ENCODE results near the gene JADE3.
"Not testable (repeated sequence)": the region's sequence is repeated elsewhere in the genome, so short reads cannot be mapped to it uniquely, and the experiment has no call there.

The JADE3 gene

GRCh38 chrX:46913667-46914066 is 1.4 kb downstream of the JADE3 start:
- DNase-seq, result peak; percentile 15 to 21
- no peak for TF ChIP-seq POLR2A (IDR thresholded peaks at IDR 0.05; ENCODE audit: low read length)
- no peak for TF ChIP-seq GATA1 (IDR thresholded peaks at IDR 0.05; ENCODE audit: low read depth, low read length)

GRCh38 chrX:46916273-46916672 is 4.1 kb downstream of the JADE3 start:
- DNase-seq, result no peak
- TF ChIP-seq POLR2A (IDR thresholded peaks at IDR 0.05; ENCODE audit: low read length) (no peak), GATA1 (IDR thresholded peaks at IDR 0.05; ENCODE audit: low read depth, low read length) (no peak)

GRCh38 chrX:46917622-46918021 is 5.4 kb downstream of the JADE3 start:
- no peak for TF ChIP-seq GATA1 (IDR thresholded peaks at IDR 0.05; ENCODE audit: low read depth, low read length)
- no peak for TF ChIP-seq POLR2A (IDR thresholded peaks at IDR 0.05; ENCODE audit: low read length)
- no peak for DNase-seq

- TF ChIP-seq POLR2A (IDR thresholded peaks at IDR 0.05; ENCODE audit: low read length) (no peak), GATA1 (IDR thresholded peaks at IDR 0.05; ENCODE audit: low read depth, low read length) (no peak)
- no peak for DNase-seq
Measured at GRCh38 chrX:46918434-46918833, 6.2 kb downstream of the JADE3 start.

GRCh38 chrX:46920235-46920634 is 8.0 kb downstream of the JADE3 start:
- TF ChIP-seq GATA1 (IDR thresholded peaks at IDR 0.05; ENCODE audit: low read depth, low read length) (no peak), POLR2A (IDR thresholded peaks at IDR 0.05; ENCODE audit: low read length) (no peak)
- DNase-seq, result no peak

GRCh38 chrX:46922611-46923010 is 10.4 kb downstream of the JADE3 start:
- no peak for DNase-seq
- no peak for TF ChIP-seq GATA1 (IDR thresholded peaks at IDR 0.05; ENCODE audit: low read depth, low read length)

GRCh38 chrX:46927718-46928117 is 15.5 kb downstream of the JADE3 start:
- no peak for DNase-seq
- no peak for TF ChIP-seq GATA1 (IDR thresholded peaks at IDR 0.05; ENCODE audit: low read depth, low read length)
- no peak for TF ChIP-seq POLR2A (IDR thresholded peaks at IDR 0.05; ENCODE audit: low read length)

GRCh38 chrX:46929439-46930261 is 17.4 kb downstream of the JADE3 start:
- no peak for DNase-seq
- TF ChIP-seq GATA1 (IDR thresholded peaks at IDR 0.05; ENCODE audit: low read depth, low read length), result no peak
- no peak for TF ChIP-seq POLR2A (IDR thresholded peaks at IDR 0.05; ENCODE audit: low read length)

GRCh38 chrX:46935295-46935694 is 23.1 kb downstream of the JADE3 start:
- TF ChIP-seq GATA1 (IDR thresholded peaks at IDR 0.05; ENCODE audit: low read depth, low read length), result no peak
- no peak for TF ChIP-seq POLR2A (IDR thresholded peaks at IDR 0.05; ENCODE audit: low read length)
- DNase-seq, result no peak

GRCh38 chrX:46938589-46938988 is 26.4 kb downstream of the JADE3 start:
- TF ChIP-seq POLR2A (IDR thresholded peaks at IDR 0.05; ENCODE audit: low read length), result no peak
- no peak for TF ChIP-seq GATA1 (IDR thresholded peaks at IDR 0.05; ENCODE audit: low read depth, low read length)
- no peak for DNase-seq

- TF ChIP-seq GATA1 (IDR thresholded peaks at IDR 0.05; ENCODE audit: low read depth, low read length) (no peak), POLR2A (IDR thresholded peaks at IDR 0.05; ENCODE audit: low read length) (no peak)
- DNase-seq, result no peak
Measured at GRCh38 chrX:46941341-46941740, 29.1 kb downstream of the JADE3 start.

GRCh38 chrX:46953137-46953527 is 40.9 kb downstream of the JADE3 start:
- no peak for TF ChIP-seq POLR2A (IDR thresholded peaks at IDR 0.05; ENCODE audit: low read length)
- TF ChIP-seq GATA1 (IDR thresholded peaks at IDR 0.05; ENCODE audit: low read depth, low read length), result no peak
- no peak for DNase-seq

GRCh38 chrX:46953597-46953996 is 41.4 kb downstream of the JADE3 start:
- TF ChIP-seq POLR2A (IDR thresholded peaks at IDR 0.05; ENCODE audit: low read length) (no peak), GATA1 (IDR thresholded peaks at IDR 0.05; ENCODE audit: low read depth, low read length) (no peak)

GRCh38 chrX:46954716-46955115 is 42.5 kb downstream of the JADE3 start:
- no peak for DNase-seq

More at GRCh38 chrX:46953597-46953996, 41.4 kb downstream of the JADE3 start:
- DNase-seq, result no peak

GRCh38 chrX:46956589-46956988 is 44.4 kb downstream of the JADE3 start:
- not testable (repeated sequence) for DNase-seq

More at GRCh38 chrX:46954716-46955115, 42.5 kb downstream of the JADE3 start:
- TF ChIP-seq POLR2A (IDR thresholded peaks at IDR 0.05; ENCODE audit: low read length) (no peak), GATA1 (IDR thresholded peaks at IDR 0.05; ENCODE audit: low read depth, low read length) (no peak)

All from erythroblast (primary cell).